ENCODE data around the gene SPATA21. TPM values are rescaled to one million over a fixed set of nuclear protein-coding genes. Genes with fewer than 3 reads are reported as not detected.

The SPATA21 gene
- total and polyA plus RNA-seq, 3 donors from 2014 or later: 2.7 to 10.2 (median 6.0) TPM

DNA sequence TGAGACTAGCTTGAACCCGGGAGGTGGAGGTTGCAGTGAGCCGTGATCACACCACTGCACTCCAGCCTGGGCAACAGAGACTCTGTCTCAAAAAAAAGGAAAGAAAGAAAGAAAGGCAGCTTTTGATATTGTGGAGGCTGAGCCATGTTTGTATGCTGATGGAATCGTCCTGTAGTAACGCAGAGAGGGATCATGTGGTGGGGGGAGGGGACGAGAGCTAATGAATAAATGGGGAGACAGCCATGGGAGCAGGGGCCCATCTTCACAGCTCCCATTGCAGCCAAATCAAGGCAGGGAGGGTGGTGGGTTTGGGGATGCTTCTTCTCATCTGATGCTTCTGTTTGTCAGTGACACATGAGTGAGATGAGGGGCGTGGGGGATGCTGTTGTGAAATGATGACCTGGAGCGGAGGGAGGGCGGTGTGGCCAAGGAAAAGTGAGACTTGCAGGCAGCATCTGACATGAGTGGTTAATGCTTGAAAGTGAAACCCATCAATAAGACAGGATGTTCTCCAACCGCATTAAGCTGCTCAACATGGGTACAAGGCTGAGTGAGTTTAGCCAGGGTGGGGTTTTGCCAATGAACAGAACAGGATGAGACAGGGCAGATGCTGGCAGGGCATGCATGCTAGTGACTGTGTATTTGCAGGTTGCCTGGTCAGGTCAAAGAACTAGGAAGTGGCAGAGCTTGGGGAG, 16.7 kb downstream of the SPATA21 start:
- 73 to 77% methylated on average over 9 of the region's 9 CpGs for WGBS, 2 donors
- Histone ChIP-seq H3K4me1 (no peaks in the 10 kb centered on the region), H3K4me3 (no peak overlapping the region), H3K36me3 (ENCODE audit: low read depth, missing control alignments) (no peaks in the 10 kb centered on the region), H3K27me3 (no peaks in the 10 kb centered on the region), H3K27ac (no peak overlapping the region), H3K9me3 (no peaks in the 10 kb centered on the region)
- DNase-seq: no peak
- intact Hi-C loops (cut with DNase I; ENCODE audit: low total_unique reads): no loop called here
- TF ChIP-seq, protein P1, sequence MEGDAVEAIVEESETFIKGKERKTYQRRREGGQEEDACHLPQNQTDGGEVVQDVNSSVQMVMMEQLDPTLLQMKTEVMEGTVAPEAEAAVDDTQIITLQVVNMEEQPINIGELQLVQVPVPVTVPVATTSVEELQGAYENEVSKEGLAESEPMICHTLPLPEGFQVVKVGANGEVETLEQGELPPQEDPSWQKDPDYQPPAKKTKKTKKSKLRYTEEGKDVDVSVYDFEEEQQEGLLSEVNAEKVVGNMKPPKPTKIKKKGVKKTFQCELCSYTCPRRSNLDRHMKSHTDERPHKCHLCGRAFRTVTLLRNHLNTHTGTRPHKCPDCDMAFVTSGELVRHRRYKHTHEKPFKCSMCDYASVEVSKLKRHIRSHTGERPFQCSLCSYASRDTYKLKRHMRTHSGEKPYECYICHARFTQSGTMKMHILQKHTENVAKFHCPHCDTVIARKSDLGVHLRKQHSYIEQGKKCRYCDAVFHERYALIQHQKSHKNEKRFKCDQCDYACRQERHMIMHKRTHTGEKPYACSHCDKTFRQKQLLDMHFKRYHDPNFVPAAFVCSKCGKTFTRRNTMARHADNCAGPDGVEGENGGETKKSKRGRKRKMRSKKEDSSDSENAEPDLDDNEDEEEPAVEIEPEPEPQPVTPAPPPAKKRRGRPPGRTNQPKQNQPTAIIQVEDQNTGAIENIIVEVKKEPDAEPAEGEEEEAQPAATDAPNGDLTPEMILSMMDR (IDR thresholded peaks at IDR 0.05): no peak
- no peak for TF ChIP-seq POLR2A (IDR thresholded peaks at IDR 0.05)

DNA sequence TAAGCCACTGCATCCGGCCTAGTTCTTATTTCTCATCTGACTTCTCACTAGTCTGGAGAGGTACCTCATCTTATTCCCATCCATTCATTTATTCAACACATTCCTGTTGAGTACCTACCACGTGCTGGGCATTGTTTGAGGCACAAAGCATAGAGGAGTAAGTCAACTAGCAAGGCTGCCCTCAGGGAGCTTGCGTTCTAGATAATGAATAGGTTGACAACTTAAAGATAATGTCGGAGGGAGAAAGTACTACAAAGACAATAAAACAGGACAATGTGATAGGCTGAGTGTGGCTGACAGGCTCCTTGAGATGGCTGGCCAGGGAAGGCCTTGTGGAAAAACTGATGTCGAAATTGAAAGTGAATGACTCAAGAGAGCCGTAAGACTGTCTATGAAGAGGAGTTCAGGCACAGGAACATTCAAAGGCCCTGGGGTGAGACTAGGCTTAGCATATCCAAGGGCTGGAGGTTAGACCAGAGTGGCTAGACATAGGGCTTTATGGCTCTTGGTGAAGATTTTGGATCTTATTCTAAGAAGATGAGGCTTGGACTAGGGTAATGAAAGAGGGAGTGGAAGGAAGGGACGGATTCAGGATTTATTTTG, 18.3 kb downstream of the SPATA21 start:
- Histone ChIP-seq H3K27me3 (no peaks in the 10 kb centered on the region), H3K27ac (no peak overlapping the region), H3K36me3 (ENCODE audit: low read depth, missing control alignments) (no peaks in the 10 kb centered on the region), H3K4me3 (no peak overlapping the region), H3K9me3 (no peaks in the 10 kb centered on the region), H3K4me1 (no peaks in the 10 kb centered on the region)
- no peak for TF ChIP-seq POLR2A (IDR thresholded peaks at IDR 0.05)
- TF ChIP-seq, protein P1 (IDR thresholded peaks at IDR 0.05): no peak
- 88 to 92% methylated on average over 7 of the region's 7 CpGs for WGBS, 2 donors
- DNase-seq: no peak
- intact Hi-C loops (cut with DNase I; ENCODE audit: low total_unique reads): no loop called here

DNA sequence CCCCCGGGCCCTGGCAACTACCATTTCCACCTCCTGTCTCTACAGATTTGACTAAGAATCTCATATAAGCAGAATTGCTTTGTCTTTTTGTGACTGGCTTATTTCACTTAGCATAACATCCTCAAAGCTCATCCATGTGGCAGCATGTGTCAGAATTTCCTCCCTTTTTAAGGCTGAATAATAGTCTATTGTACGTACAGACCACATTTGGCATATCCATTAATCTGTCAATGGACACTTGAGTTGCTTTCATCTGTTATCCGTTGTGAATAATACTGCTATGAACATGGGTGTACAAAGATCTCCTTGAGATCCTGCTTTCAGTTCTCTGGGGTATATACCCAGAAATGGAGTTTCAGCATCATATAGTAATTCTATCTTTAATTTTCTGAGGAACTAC, 24.0 kb downstream of the SPATA21 start:
- no peaks in the 10 kb centered on the region for H3K36me3 ChIP-seq (ENCODE audit: low read depth, missing control alignments)
- no peak overlapping the region for H3K4me3 ChIP-seq
- H3K9me3 ChIP-seq: no peaks in the 10 kb centered on the region
- H3K27me3 ChIP-seq: no peaks in the 10 kb centered on the region
- H3K4me1 ChIP-seq: no peaks in the 10 kb centered on the region
- no peak for DNase-seq
- intact Hi-C loops (cut with DNase I; ENCODE audit: low total_unique reads): no loop called here
- 89 to 90% methylated on average over 3 of the region's 3 CpGs for WGBS, 2 donors
- TF ChIP-seq, protein P1 (IDR thresholded peaks at IDR 0.05): no peak
- TF ChIP-seq POLR2A (IDR thresholded peaks at IDR 0.05): no peak
- no peak overlapping the region for H3K27ac ChIP-seq

DNA sequence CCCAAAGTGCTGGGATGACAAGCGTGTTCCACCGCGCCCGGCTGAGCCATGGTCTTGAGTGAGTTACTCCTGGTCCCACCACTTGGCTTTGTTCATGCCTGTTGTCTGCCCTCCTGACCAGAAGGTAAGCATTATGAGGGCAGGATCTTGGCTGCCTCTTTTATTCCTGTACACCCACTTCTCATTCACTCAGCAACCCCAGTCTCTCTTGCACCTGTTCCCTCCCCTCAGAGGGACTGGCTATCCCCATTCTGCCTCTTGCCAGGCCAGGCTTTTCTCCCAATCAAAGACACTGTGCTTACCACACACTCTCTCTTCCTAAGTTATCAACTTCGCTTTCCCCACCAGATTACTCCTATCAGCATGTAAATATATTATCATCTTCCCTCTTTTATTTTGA, 26.4 kb downstream of the SPATA21 start:
- no peak for TF ChIP-seq POLR2A (IDR thresholded peaks at IDR 0.05)
- TF ChIP-seq, protein P1 (IDR thresholded peaks at IDR 0.05): no peak
- Histone ChIP-seq H3K4me3 (no peak overlapping the region), H3K4me1 (no peaks in the 10 kb centered on the region), H3K27ac (no peak overlapping the region), H3K27me3 (no peaks in the 10 kb centered on the region), H3K36me3 (ENCODE audit: low read depth, missing control alignments) (no peaks in the 10 kb centered on the region), H3K9me3 (no peaks in the 10 kb centered on the region)
- intact Hi-C loops (cut with DNase I; ENCODE audit: low total_unique reads): no loop called here
- 91 to 97% methylated on average over 5 of the region's 5 CpGs for WGBS, 2 donors
- no peak for DNase-seq

Measured in testis (tissue), 3 donors.